ENCODE measurements around the gene MAGI2. TPM values are rescaled to one million over a fixed set of nuclear protein-coding genes. Genes with fewer than 3 reads are reported as not detected.
A peak's percentile ranks its signal among the peaks of the same experiment; 100 is the strongest.

The MAGI2 gene
- polyA plus RNA-seq, 4 donors, result 0.22 to 2.1 (median 1.5) TPM

- no peak overlapping the region for H3K4me3 ChIP-seq (ENCODE audit: low read depth in 1 of 3, low read length in 3 of 3)
- no peaks in the 10 kb centered on the region for H3K27me3 ChIP-seq (ENCODE audit: control insufficient read depth in 3 of 3, insufficient read depth in 3 of 3, low read length in 3 of 3)
- FAIRE-seq, result no peak
- no peaks in the 10 kb centered on the region for H3K9me3 ChIP-seq (ENCODE audit: control insufficient read depth in 2 of 2, insufficient read depth in 1 of 2, low read depth in 1 of 2, low read length in 1 of 2)
- H3K36me3 ChIP-seq (ENCODE audit: control insufficient read depth in 3 of 3, insufficient read depth in 2 of 3, low read depth in 1 of 3, low read length in 3 of 3), result no peaks in the 10 kb centered on the region
- no peaks in the 10 kb centered on the region for H3K4me1 ChIP-seq (ENCODE audit: control insufficient read depth in 3 of 3, insufficient read depth in 2 of 3, low read depth in 1 of 3, low read length in 2 of 3)
- 92 to 94% (median 93%) methylated on average over 2 of the region's 2 CpGs for WGBS, 3 donors
- DNase-seq, result no peak
- no peak overlapping the region for H3K27ac ChIP-seq (ENCODE audit: low read depth in 1 of 3, low read length in 2 of 3)
Observed at GRCh38 chr7:79124331-79124730, 329.1 kb downstream of the MAGI2 start.

GRCh38 chr7:79118143-79118542, 335.3 kb downstream of the MAGI2 start:
- no peaks in the 10 kb centered on the region for H3K27me3 ChIP-seq (ENCODE audit: control insufficient read depth in 3 of 3, insufficient read depth in 3 of 3, low read length in 3 of 3)
- H3K27ac ChIP-seq (ENCODE audit: low read depth in 1 of 3, low read length in 2 of 3), result no peak overlapping the region
- DNase-seq, result no peak
- H3K4me1 ChIP-seq (ENCODE audit: control insufficient read depth in 3 of 3, insufficient read depth in 2 of 3, low read depth in 1 of 3, low read length in 2 of 3), result no peaks in the 10 kb centered on the region
- FAIRE-seq, result no peak
- no peaks in the 10 kb centered on the region for H3K36me3 ChIP-seq (ENCODE audit: control insufficient read depth in 3 of 3, insufficient read depth in 2 of 3, low read depth in 1 of 3, low read length in 3 of 3)
- 38 to 74% (median 57%) methylated on average over 1 of the region's 1 CpG for WGBS, 3 donors
- no peaks in the 10 kb centered on the region for H3K9me3 ChIP-seq (ENCODE audit: control insufficient read depth in 2 of 2, insufficient read depth in 1 of 2, low read depth in 1 of 2, low read length in 1 of 2)
- no peak overlapping the region for H3K4me3 ChIP-seq (ENCODE audit: low read depth in 1 of 3, low read length in 3 of 3)

GRCh38 chr7:79096361-79096805, 357.1 kb downstream of the MAGI2 start:
- H3K9me3 ChIP-seq (ENCODE audit: control insufficient read depth in 2 of 2, insufficient read depth in 1 of 2, low read depth in 1 of 2, low read length in 1 of 2), result no peaks in the 10 kb centered on the region
- H3K4me1 ChIP-seq (ENCODE audit: control insufficient read depth in 3 of 3, insufficient read depth in 2 of 3, low read depth in 1 of 3, low read length in 2 of 3), result no peaks in the 10 kb centered on the region
- FAIRE-seq (no peak), DNase-seq (no peak)
- H3K27ac ChIP-seq (ENCODE audit: low read depth in 1 of 3, low read length in 2 of 3), result no peak overlapping the region
- no peaks in the 10 kb centered on the region for H3K36me3 ChIP-seq (ENCODE audit: control insufficient read depth in 3 of 3, insufficient read depth in 2 of 3, low read depth in 1 of 3, low read length in 3 of 3)
- H3K27me3 ChIP-seq (ENCODE audit: control insufficient read depth in 3 of 3, insufficient read depth in 3 of 3, low read length in 3 of 3), result no peaks in the 10 kb centered on the region
- H3K4me3 ChIP-seq (ENCODE audit: low read depth in 1 of 3, low read length in 3 of 3), result no peak overlapping the region
- WGBS, 3 donors, result 43 to 49% (median 46%) methylated on average over 1 of the region's 1 CpG

- FAIRE-seq (no peak), DNase-seq (no peak)
- H3K9me3 ChIP-seq (ENCODE audit: control insufficient read depth in 2 of 2, insufficient read depth in 1 of 2, low read depth in 1 of 2, low read length in 1 of 2), result no peaks in the 10 kb centered on the region
- H3K27ac ChIP-seq (ENCODE audit: low read depth in 1 of 3, low read length in 2 of 3), result no peak overlapping the region
- H3K4me3 ChIP-seq (ENCODE audit: low read depth in 1 of 3, low read length in 3 of 3), result no peak overlapping the region
- H3K4me1 ChIP-seq (ENCODE audit: control insufficient read depth in 3 of 3, insufficient read depth in 2 of 3, low read depth in 1 of 3, low read length in 2 of 3), result no peaks in the 10 kb centered on the region
- H3K27me3 ChIP-seq (ENCODE audit: control insufficient read depth in 3 of 3, insufficient read depth in 3 of 3, low read length in 3 of 3), result no peaks in the 10 kb centered on the region
- no peaks in the 10 kb centered on the region for H3K36me3 ChIP-seq (ENCODE audit: control insufficient read depth in 3 of 3, insufficient read depth in 2 of 3, low read depth in 1 of 3, low read length in 3 of 3)
Observed at GRCh38 chr7:79093421-79093820, 360.0 kb downstream of the MAGI2 start.

GRCh38 chr7:79091661-79092060, 361.8 kb downstream of the MAGI2 start:
- Histone ChIP-seq H3K36me3 (ENCODE audit: control insufficient read depth in 3 of 3, insufficient read depth in 2 of 3, low read depth in 1 of 3, low read length in 3 of 3) (no peaks in the 10 kb centered on the region), H3K4me1 (ENCODE audit: control insufficient read depth in 3 of 3, insufficient read depth in 2 of 3, low read depth in 1 of 3, low read length in 2 of 3) (no peaks in the 10 kb centered on the region), H3K9me3 (ENCODE audit: control insufficient read depth in 2 of 2, insufficient read depth in 1 of 2, low read depth in 1 of 2, low read length in 1 of 2) (no peaks in the 10 kb centered on the region), H3K27ac (ENCODE audit: low read depth in 1 of 3, low read length in 2 of 3) (no peak overlapping the region), H3K27me3 (ENCODE audit: control insufficient read depth in 3 of 3, insufficient read depth in 3 of 3, low read length in 3 of 3) (no peaks in the 10 kb centered on the region), H3K4me3 (ENCODE audit: low read depth in 1 of 3, low read length in 3 of 3) (no peak overlapping the region)
- WGBS, 3 donors, result 72 to 85% (median 77%) methylated on average over 2 of the region's 2 CpGs
- DNase-seq (no peak), FAIRE-seq (no peak)

GRCh38 chr7:79091011-79091410, 362.5 kb downstream of the MAGI2 start:
- no peak overlapping the region for H3K4me3 ChIP-seq (ENCODE audit: low read depth in 1 of 3, low read length in 3 of 3)
- 70 to 74% (median 73%) methylated on average over 4 of the region's 4 CpGs for WGBS, 3 donors
- DNase-seq, result no peak
- H3K27me3 ChIP-seq (ENCODE audit: control insufficient read depth in 3 of 3, insufficient read depth in 3 of 3, low read length in 3 of 3), result no peaks in the 10 kb centered on the region
- H3K36me3 ChIP-seq (ENCODE audit: control insufficient read depth in 3 of 3, insufficient read depth in 2 of 3, low read depth in 1 of 3, low read length in 3 of 3), result no peaks in the 10 kb centered on the region
- FAIRE-seq, result no peak
- H3K9me3 ChIP-seq (ENCODE audit: control insufficient read depth in 2 of 2, insufficient read depth in 1 of 2, low read depth in 1 of 2, low read length in 1 of 2), result no peaks in the 10 kb centered on the region
- no peak overlapping the region for H3K27ac ChIP-seq (ENCODE audit: low read depth in 1 of 3, low read length in 2 of 3)
- H3K4me1 ChIP-seq (ENCODE audit: control insufficient read depth in 3 of 3, insufficient read depth in 2 of 3, low read depth in 1 of 3, low read length in 2 of 3), result no peaks in the 10 kb centered on the region

GRCh38 chr7:79090543-79090942, 362.9 kb downstream of the MAGI2 start:
- H3K4me3 ChIP-seq (ENCODE audit: low read depth in 1 of 3, low read length in 3 of 3), result no peak overlapping the region
- DNase-seq, result no peak
- 59 to 77% (median 76%) methylated on average over 4 of the region's 4 CpGs for WGBS, 3 donors
- no peak for FAIRE-seq
- H3K4me1 ChIP-seq (ENCODE audit: control insufficient read depth in 3 of 3, insufficient read depth in 2 of 3, low read depth in 1 of 3, low read length in 2 of 3), result no peaks in the 10 kb centered on the region
- H3K36me3 ChIP-seq (ENCODE audit: control insufficient read depth in 3 of 3, insufficient read depth in 2 of 3, low read depth in 1 of 3, low read length in 3 of 3), result no peaks in the 10 kb centered on the region
- H3K27ac ChIP-seq (ENCODE audit: low read depth in 1 of 3, low read length in 2 of 3), result no peak overlapping the region
- H3K9me3 ChIP-seq (ENCODE audit: control insufficient read depth in 2 of 2, insufficient read depth in 1 of 2, low read depth in 1 of 2, low read length in 1 of 2), result no peaks in the 10 kb centered on the region
- no peaks in the 10 kb centered on the region for H3K27me3 ChIP-seq (ENCODE audit: control insufficient read depth in 3 of 3, insufficient read depth in 3 of 3, low read length in 3 of 3)

- H3K27me3 ChIP-seq (ENCODE audit: control insufficient read depth in 3 of 3, insufficient read depth in 3 of 3, low read length in 3 of 3), result no peaks in the 10 kb centered on the region
Observed at GRCh38 chr7:79084423-79084822, 369.0 kb downstream of the MAGI2 start.

GRCh38 chr7:79079919-79080554, 373.4 kb downstream of the MAGI2 start:
- Histone ChIP-seq H3K27ac (ENCODE audit: low read depth in 1 of 3, low read length in 2 of 3) (no peak overlapping the region), H3K4me3 (ENCODE audit: low read depth in 1 of 3, low read length in 3 of 3) (no peak overlapping the region), H3K4me1 (ENCODE audit: control insufficient read depth in 3 of 3, insufficient read depth in 2 of 3, low read depth in 1 of 3, low read length in 2 of 3) (no peaks in the 10 kb centered on the region), H3K36me3 (ENCODE audit: control insufficient read depth in 3 of 3, insufficient read depth in 2 of 3, low read depth in 1 of 3, low read length in 3 of 3) (no peaks in the 10 kb centered on the region), H3K27me3 (ENCODE audit: control insufficient read depth in 3 of 3, insufficient read depth in 3 of 3, low read length in 3 of 3) (no peaks in the 10 kb centered on the region), H3K9me3 (ENCODE audit: control insufficient read depth in 2 of 2, insufficient read depth in 1 of 2, low read depth in 1 of 2, low read length in 1 of 2) (no peaks in the 10 kb centered on the region)
- 75 to 79% (median 76%) methylated on average over 4 of the region's 4 CpGs for WGBS, 3 donors
- no peak for DNase-seq
- no peak for FAIRE-seq

More at GRCh38 chr7:79084423-79084822, 369.0 kb downstream of the MAGI2 start:
- DNase-seq (no peak), FAIRE-seq (peak; percentile 26)
- Histone ChIP-seq H3K36me3 (ENCODE audit: control insufficient read depth in 3 of 3, insufficient read depth in 2 of 3, low read depth in 1 of 3, low read length in 3 of 3) (no peaks in the 10 kb centered on the region), H3K27ac (ENCODE audit: low read depth in 1 of 3, low read length in 2 of 3) (no peak overlapping the region), H3K4me1 (ENCODE audit: control insufficient read depth in 3 of 3, insufficient read depth in 2 of 3, low read depth in 1 of 3, low read length in 2 of 3) (no peaks in the 10 kb centered on the region), H3K4me3 (ENCODE audit: low read depth in 1 of 3, low read length in 3 of 3) (no peak overlapping the region), H3K9me3 (ENCODE audit: control insufficient read depth in 2 of 2, insufficient read depth in 1 of 2, low read depth in 1 of 2, low read length in 1 of 2) (no peaks in the 10 kb centered on the region)
